HepG2 (cell line): ENCODE measurements around the gene SAMD4A. TPM values are rescaled to one million over a fixed set of nuclear protein-coding genes. Genes with fewer than 3 reads are reported as not detected.

Experiments used
- ATAC-seq: fragments of 200-7000 bp; cut with Tn5 transposase; 3 replicates; pipeline ENCODE4 v1.9.1; 2020; ENCODE audit warnings: mild to moderate bottlenecking, moderate library complexity
- BruUV-seq: library from RNA; stranded (reverse); fragments of 400-500 nt; replicated peaks from 2 replicates; lab custom pipeline; 2021; lab: Mats Ljungman, UMichigan
- CTCF ChIA-PET: fragments of 300-600 bp; formaldehyde crosslinking; extraction: SDS; loops from one replicate; lab custom pipeline; 2021; ENCODE audit warnings: low total read pairs, inconsistent platforms, low intra/inter-chr PET ratio; lab: Yijun Ruan, JAX
- POLR2A ChIA-PET: fragments of 350-600 bp; sonication (Branson Sonifier 250); formaldehyde crosslinking; loops from one replicate; lab custom pipeline; 2020; ENCODE audit warnings: antibody characterized with exemption, inconsistent platforms; lab: Yijun Ruan, JAX
- DNase-seq: peaks from one replicate; pipeline ENCODE4 v3.0.0-alpha.2; 2015; ENCODE audit warnings: low spot score
- FAIRE-seq: peaks from 3 replicates; lab custom pipeline; 2011; peaks lifted over from hg19 to GRCh38; lab: Jason Lieb, UNC
- H2AFZ ChIP-seq: one replicate; pipeline ENCODE4 v1.6.1; 2011; ENCODE audit warnings: low read length, inconsistent platforms
- H3K27ac ChIP-seq: fragments of 300-600 bp; 3 replicates; pipeline ENCODE4 v1.8.0; 2011; ENCODE audit warnings: mixed run types, mild to moderate bottlenecking, mixed read lengths, low read length, inconsistent platforms; ENCODE audit not compliant: insufficient read depth; ENCODE audit errors: extremely low read length
- H3K27me3 ChIP-seq, 2 experiments: fragments of 200-600 bp in 1 of 2; 2 replicates in 1 of 2; 3 replicates in 1 of 2; pipeline versions ENCODE4 v1.6.0 to v1.8.0; 2011; ENCODE audit warnings: low read length in 2 of 2, mild to moderate bottlenecking in 2 of 2, moderate library complexity in 2 of 2, inconsistent platforms in 1 of 2; ENCODE audit not compliant: insufficient read depth in 2 of 2, control insufficient read depth in 1 of 2
- H3K36me3 ChIP-seq, 2 experiments: fragments of 200-600 bp in 1 of 2; replicated peaks in 1 of 2; 2 replicates in 1 of 2; 3 replicates in 1 of 2; pipeline versions ENCODE4 v1.5.1 to v1.8.0; 2011; ENCODE audit warnings: low read length in 2 of 2, inconsistent platforms in 1 of 2; ENCODE audit not compliant: insufficient read depth in 2 of 2, control insufficient read depth in 1 of 2
- H3K4me1 ChIP-seq: 2 replicates; pipeline ENCODE4 v1.5.1; 2012; ENCODE audit warnings: low read length, inconsistent platforms; ENCODE audit not compliant: insufficient read depth
- H3K4me2 ChIP-seq: 2 replicates; pipeline ENCODE4 v1.6.0; 2011; ENCODE audit warnings: low read depth, low read length, inconsistent platforms
- H3K4me3 ChIP-seq, 3 experiments: fragments of 200-600 bp in 1 of 3; sonication (generic), shearing (Covaris generic) in 1 of 3; replicated peaks in 1 of 3; 2 replicates each; pipeline ENCODE4 v1.5.1; 2011 to 2016; ENCODE audit warnings: low read length in 3 of 3, inconsistent platforms in 2 of 3, low read depth in 2 of 3, mild to moderate bottlenecking in 2 of 3, control low read depth in 1 of 3, mixed read lengths in 1 of 3; ENCODE audit not compliant: insufficient read depth in 1 of 3
- H3K79me2 ChIP-seq: one replicate; pipeline ENCODE4 v1.6.1; 2011; ENCODE audit warnings: low read length, inconsistent platforms; ENCODE audit not compliant: insufficient read depth
- H3K9ac ChIP-seq: 2 replicates; pipeline ENCODE4 v1.6.0; 2011; ENCODE audit warnings: mild to moderate bottlenecking, low read depth, low read length, inconsistent platforms; ENCODE audit not compliant: insufficient read depth
- H3K9me3 ChIP-seq: 2 replicates; pipeline ENCODE4 v1.5.1; 2012; ENCODE audit warnings: mild to moderate bottlenecking, low read length
- H4K20me1 ChIP-seq: 2 replicates; pipeline ENCODE4 v1.6.0; 2011; ENCODE audit warnings: inconsistent platforms, mild to moderate bottlenecking, low read length, moderate library complexity; ENCODE audit not compliant: insufficient read depth
- AFF4 ChIP-seq: sonication (generic); formaldehyde crosslinking; IDR thresholded peaks from 2 replicates; pipeline ENCODE4 v1.4.0; 2020; ENCODE audit warnings: missing genetic modification reagents
- AGO2 ChIP-seq: fragments of 200-400 bp; formaldehyde crosslinking; optimal IDR thresholded peaks from 2 replicates; pipeline ENCODE3; 2017; ENCODE audit warnings: mild to moderate bottlenecking, low read depth, low read length, moderate library complexity
- HOXA5 ChIP-seq: sonication (generic); formaldehyde crosslinking; IDR thresholded peaks from 2 replicates; pipeline ENCODE4 v1.4.0; 2020; ENCODE audit warnings: missing genetic modification reagents
- HOXA7 ChIP-seq: sonication (generic); formaldehyde crosslinking; IDR thresholded peaks from 2 replicates; pipeline ENCODE4 v1.8.1; 2022; ENCODE audit warnings: mild to moderate bottlenecking, missing genetic modification reagents, moderate library complexity
- KMT2B ChIP-seq: IDR thresholded peaks from 2 replicates; pipeline ENCODE4 v1.6.1; 2016; ENCODE audit warnings: missing genetic modification reagents, missing compliant biosample characterization
- MIXL1 ChIP-seq: IDR thresholded peaks from 2 replicates; pipeline ENCODE4 v1.6.1; 2016
- MLXIP ChIP-seq: sonication (generic); formaldehyde crosslinking; IDR thresholded peaks from 2 replicates; pipeline ENCODE4 v1.9.0; 2021; ENCODE audit warnings: missing genetic modification reagents, borderline replicate concordance
- PPARG ChIP-seq: conservative IDR thresholded peaks from 2 replicates; pipeline ENCODE4 v1.6.1; 2016; ENCODE audit warnings: missing biosample characterization, missing genetic modification reagents
- SIN3B ChIP-seq: fragments of 150-350 bp; IDR thresholded peaks from 2 replicates; pipeline ENCODE4 v1.6.1; 2014; ENCODE audit warnings: low read length
- ZKSCAN5 ChIP-seq: sonication (generic); formaldehyde crosslinking; IDR thresholded peaks from 2 replicates; pipeline ENCODE4 v1.5.1; 2020; ENCODE audit warnings: mild to moderate bottlenecking, missing genetic modification reagents
- ZNF232 ChIP-seq: sonication (generic); formaldehyde crosslinking; IDR thresholded peaks from 2 replicates; pipeline ENCODE4 v1.4.0; 2020; ENCODE audit warnings: missing genetic modification reagents, borderline replicate concordance
- WGBS: methylation state at CpG from one replicate; pipeline ENCODE4 v1.1.6; 2017; ENCODE audit warnings: low lambda C conversion rate; 5-methylcytosine and 5-hydroxymethylcytosine counted together
- in situ Hi-C: cut with HindIII; loops from 2 replicates; pipeline ENCODE4 v1.10.0; 2017; ENCODE audit warnings: low pct_unique_long_range_greater_than_20kb; ENCODE audit not compliant: extremely low pct_ligation_motif_present
- intact Hi-C: fragments of 100-400 bp; cut with micrococcal nuclease; formaldehyde crosslinking; loops from one replicate; pipeline ENCODE4 v1.10.0; 2022; ENCODE audit not compliant: unreplicated experiment
- polyA plus RNA-seq, 8 experiments: library from polyadenylated mRNA; depleted of rRNA in 3 of 8; stranded (reverse) in 7 of 8; unstranded in 1 of 8; fragments of >200 nt; fragmentation: Illumina TruSeq in 4 of 8; extraction: Trizol in 4 of 8; gene quantifications; 2 replicates each; pipeline versions ENCODE4 v1.2.1 to v1.2.3, GENCODE V29; 2011 to 2016; ENCODE audit warnings: low read depth in 4 of 8, missing spikeins in 1 of 8, mixed read lengths in 1 of 8; ENCODE audit not compliant: insufficient read depth in 1 of 8
- total RNA-seq, 5 experiments: library from RNA; depleted of rRNA; stranded (reverse); fragments of >200 nt; fragmentation: Illumina TruSeq; extraction: Trizol; gene quantifications; 2 replicates each; pipeline ENCODE4 v1.2.3, GENCODE V29; 2016; ENCODE audit warnings: low read depth in 1 of 5

The SAMD4A gene
- total and polyA plus RNA-seq, 2 of the 13 experiments (the other 11 are each of a cell fraction or from before 2014, with no cell fraction given), result 11.8 to 13.0 TPM

GRCh38 chr14:54664961-54665360, 98.0 kb downstream of the SAMD4A start:
- Histone ChIP-seq H3K79me2 (peaks cover 8% of the 10 kb centered on the region), H3K9ac (no peak overlapping the region), H3K27ac (no peak overlapping the region), H4K20me1 (no peaks in the 10 kb centered on the region), H3K9me3 (no peaks in the 10 kb centered on the region), H3K4me1 (peaks cover 69% of the 10 kb centered on the region), H3K4me3 (no peak overlapping the region), H2AFZ (no peak overlapping the region), H3K4me2 (no peak overlapping the region), H3K36me3 (peaks cover 1 to 6% of the 10 kb centered on the region in 2 experiments; a peak in 4 of 5 replicates), H3K27me3 (no peaks in the 10 kb centered on the region)
- TF ChIP-seq HOXA5 (no peak), KMT2B (no peak), MIXL1 (no peak), MLXIP (CRISPR knock-in tag) (no peak), HOXA7 (CRISPR knock-in tag) (no peak), ZKSCAN5 (CRISPR knock-in tag) (no peak), ZNF232 (CRISPR knock-in tag) (no peak), AGO2 (no peak), PPARG (no peak), SIN3B (no peak), AFF4 (CRISPR knock-in tag) (no peak)
- FAIRE-seq (no peak), DNase-seq (no peak), ATAC-seq (no peak)
- ChIA-PET POLR2A (interaction anchor here (2.4 kb wide), 1 partner anchor 22 kb away, joined by 6 read pairs; no protein-coding TSS in a partner anchor), CTCF (no interaction called here)
- BruUV-seq, result no TSS peak
- 83% methylated on average over 2 of the region's 2 CpGs for WGBS
- in situ Hi-C loops, result no loop called here
- intact Hi-C loops, result loop anchor here (1.0 kb wide), 1 partner anchor 9 kb away; no protein-coding TSS in a partner anchor
